ENCODE measurements around the gene HEXD. TPM values are rescaled to one million over a fixed set of nuclear protein-coding genes. Genes with fewer than 3 reads are reported as not detected.

HEXD gene
- total and polyA plus RNA-seq, 2 donors (not counting 3 experiments of a cell fraction or from before 2014, with no cell fraction given): 12.9 to 18.6 TPM

- no peak overlapping the region for H3K27ac ChIP-seq (ENCODE audit: insufficient read depth, low read depth, low read length)
- no peak overlapping the region for H3K4me3 ChIP-seq (replicated peaks in 1 of 3; ENCODE audit: insufficient read depth in 1 of 3, low read depth in 1 of 3, low read length in 3 of 3)
- H3K4me1 ChIP-seq (ENCODE audit: control insufficient read depth, extremely low read depth, insufficient read depth, low read length): no peaks in the 10 kb centered on the region
- no peaks in the 10 kb centered on the region for H3K9me1 ChIP-seq (replicated peaks; ENCODE audit: control insufficient read depth, extremely low read depth, insufficient read depth, low read length)
- no peaks in the 10 kb centered on the region for H3K36me3 ChIP-seq (ENCODE audit: control insufficient read depth in 2 of 2, extremely low read depth in 1 of 2, insufficient read depth in 2 of 2, low read length in 2 of 2)
- intact Hi-C loops (cut with micrococcal nuclease) (no loop called here), dilution Hi-C loops (cut with MboI; ENCODE audit: extremely low pct_ligation_motif_present, low sequenced_read_pairs) (no loop called here)
- no peak overlapping the region for H3K4me2 ChIP-seq (ENCODE audit: insufficient read depth, low read length)
- POLR2A ChIA-PET: no interaction called here
- CTCF ChIA-PET: no interaction called here
- no peak for DNase-seq (ENCODE audit: low read depth, low spot score)
- no peaks in the 10 kb centered on the region for H4K20me1 ChIP-seq (replicated peaks; ENCODE audit: control insufficient read depth, extremely low read depth, insufficient read depth, low read length)
- H3K79me2 ChIP-seq (ENCODE audit: control insufficient read depth, insufficient read depth, low read length): no peaks in the 10 kb centered on the region
- TF ChIP-seq MYC (IDR thresholded peaks at IDR 0.05; ENCODE audit: low read depth, low read length): no peak
- no peak for TF ChIP-seq GATA2 (IDR thresholded peaks at IDR 0.05; ENCODE audit: insufficient read depth, insufficient read length, low read depth, low read length)
- no peak for TF ChIP-seq JUN (IDR thresholded peaks at IDR 0.05; ENCODE audit: borderline replicate concordance, insufficient read depth, insufficient read length, low read depth)
- TF ChIP-seq MAX (IDR thresholded peaks at IDR 0.05; ENCODE audit: insufficient read depth, insufficient read length): no peak
- no peak for TF ChIP-seq POLR2A (IDR thresholded peaks at IDR 0.05; ENCODE audit: low read depth, low read length)
- H3K9me3 ChIP-seq (replicated peaks; ENCODE audit: control insufficient read depth, insufficient read depth, low read length): no peaks in the 10 kb centered on the region
- no peaks in the 10 kb centered on the region for H3K27me3 ChIP-seq (ENCODE audit: control insufficient read depth in 2 of 2, insufficient read depth in 2 of 2, low read length in 2 of 2)
- no TSS peak for BruUV-seq (replicated peaks)
- no peak overlapping the region for H2AFZ ChIP-seq (ENCODE audit: low read depth, low read length)
- FAIRE-seq: no peak
- no peak overlapping the region for H3K9ac ChIP-seq (replicated peaks; ENCODE audit: extremely low read depth, insufficient read depth, low read length)
These were observed 11.9 kb upstream of the HEXD start for GRCh38 chr17:82406131-82406671.

- H4K20me1 ChIP-seq (replicated peaks; ENCODE audit: control insufficient read depth, extremely low read depth, insufficient read depth, low read length): no peaks in the 10 kb centered on the region
- no peaks in the 10 kb centered on the region for H3K9me1 ChIP-seq (replicated peaks; ENCODE audit: control insufficient read depth, extremely low read depth, insufficient read depth, low read length)
- intact Hi-C loops (cut with micrococcal nuclease) (no loop called here), dilution Hi-C loops (cut with MboI; ENCODE audit: extremely low pct_ligation_motif_present, low sequenced_read_pairs) (no loop called here)
- H3K9me3 ChIP-seq (replicated peaks; ENCODE audit: control insufficient read depth, insufficient read depth, low read length): no peaks in the 10 kb centered on the region
- no TSS peak for BruUV-seq (replicated peaks)
- no peak for DNase-seq (ENCODE audit: low read depth, low spot score)
- no peak overlapping the region for H3K27ac ChIP-seq (ENCODE audit: insufficient read depth, low read depth, low read length)
- TF ChIP-seq MYC (IDR thresholded peaks at IDR 0.05; ENCODE audit: low read depth, low read length) (no peak), EZH2 (IDR thresholded peaks at IDR 0.05; ENCODE audit: borderline replicate concordance, low read depth, low read length, severe bottlenecking) (no peak), POLR2A (IDR thresholded peaks at IDR 0.05; ENCODE audit: low read depth, low read length) (no peak), JUN (IDR thresholded peaks at IDR 0.05; ENCODE audit: borderline replicate concordance, insufficient read depth, insufficient read length, low read depth) (no peak), FOS (IDR thresholded peaks at IDR 0.05; ENCODE audit: borderline replicate concordance, insufficient read depth, low read length) (no peak), POLR2AphosphoS5 (IDR thresholded peaks at IDR 0.05; ENCODE audit: insufficient read depth, low read depth, low read length) (no peak), CTCF (IDR thresholded peaks at IDR 0.05; ENCODE audit: extremely low read depth in 1 of 2, insufficient read depth in 1 of 2, low read depth in 1 of 2, low read length in 2 of 2) (no peak)
- no peak for FAIRE-seq
- CTCF ChIA-PET: interaction anchor here (1.0 kb wide), 1 partner anchor 12 kb away, joined by 3 read pairs; no protein-coding TSS in a partner anchor
- H3K4me2 ChIP-seq (ENCODE audit: insufficient read depth, low read length): no peak overlapping the region
- H3K4me1 ChIP-seq (ENCODE audit: control insufficient read depth, extremely low read depth, insufficient read depth, low read length): no peaks in the 10 kb centered on the region
- H3K27me3 ChIP-seq (ENCODE audit: control insufficient read depth in 2 of 2, insufficient read depth in 2 of 2, low read length in 2 of 2): no peaks in the 10 kb centered on the region
- H3K36me3 ChIP-seq (ENCODE audit: control insufficient read depth in 2 of 2, extremely low read depth in 1 of 2, insufficient read depth in 2 of 2, low read length in 2 of 2): no peaks in the 10 kb centered on the region
- H3K4me3 ChIP-seq (replicated peaks in 1 of 3; ENCODE audit: insufficient read depth in 1 of 3, low read depth in 1 of 3, low read length in 3 of 3): no peak overlapping the region
- H3K79me2 ChIP-seq (ENCODE audit: control insufficient read depth, insufficient read depth, low read length): no peaks in the 10 kb centered on the region
- no peak overlapping the region for H3K9ac ChIP-seq (replicated peaks; ENCODE audit: extremely low read depth, insufficient read depth, low read length)
- POLR2A ChIA-PET: no interaction called here
- H2AFZ ChIP-seq (ENCODE audit: low read depth, low read length): no peak overlapping the region
These were observed 10.9 kb upstream of the HEXD start for GRCh38 chr17:82407255-82407654.

Measured in endothelial cell of umbilical vein (primary cell).